HG03432 (cell line): ENCODE results near the gene KLHDC4.
"Not testable (repeated sequence)": the region's sequence is repeated elsewhere in the genome, so short reads cannot be mapped to it uniquely, and the experiment has no call there.

ENCODE experiments used
- ATAC-seq: cut with Tn5 transposase; IDR thresholded peaks from one replicate; pipeline ENCODE4 v1.9.1; 2021; ENCODE audit warnings: mild to moderate bottlenecking, moderate library complexity; ENCODE audit not compliant: unreplicated experiment

Gene KLHDC4

DNA sequence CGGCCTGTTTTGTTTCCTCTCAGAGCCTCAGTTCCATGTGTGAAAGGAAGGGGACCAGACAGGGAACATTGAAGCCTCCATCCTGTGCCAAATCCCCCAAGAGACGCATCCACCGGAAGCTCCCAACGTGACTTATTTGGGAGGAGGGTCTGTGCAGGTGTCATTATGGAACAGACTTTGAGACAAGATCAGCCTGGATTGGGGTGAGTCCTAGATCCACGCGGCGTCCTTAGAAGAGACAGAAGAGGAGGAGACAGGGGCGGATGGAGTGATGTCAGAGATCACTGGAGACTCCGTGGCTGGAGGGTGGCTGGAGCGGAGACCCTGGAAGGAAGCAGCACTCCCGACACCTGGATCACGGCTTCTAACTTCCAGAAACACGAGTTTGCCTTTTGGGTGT is 80.0 kb downstream of the KLHDC4 start:
- ATAC-seq = no peak

DNA sequence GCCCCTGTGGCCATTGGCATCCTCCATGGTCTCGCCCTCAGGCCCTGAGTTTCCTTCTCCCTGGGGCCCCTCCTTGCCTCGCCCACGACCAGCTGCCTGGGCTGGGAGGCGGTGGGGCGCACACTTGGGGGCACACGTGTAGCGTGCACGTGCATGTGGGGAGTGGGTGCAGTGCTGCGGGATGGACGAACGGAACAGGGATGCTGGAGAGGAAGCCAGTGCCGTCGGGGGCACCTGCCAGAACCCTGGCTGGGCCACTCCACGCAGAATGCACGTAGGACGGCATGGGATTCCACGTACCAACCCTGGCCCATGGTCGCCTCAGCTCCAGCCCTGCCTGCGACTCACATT is 80.4 kb downstream of the KLHDC4 start:
- ATAC-seq = no peak

DNA sequence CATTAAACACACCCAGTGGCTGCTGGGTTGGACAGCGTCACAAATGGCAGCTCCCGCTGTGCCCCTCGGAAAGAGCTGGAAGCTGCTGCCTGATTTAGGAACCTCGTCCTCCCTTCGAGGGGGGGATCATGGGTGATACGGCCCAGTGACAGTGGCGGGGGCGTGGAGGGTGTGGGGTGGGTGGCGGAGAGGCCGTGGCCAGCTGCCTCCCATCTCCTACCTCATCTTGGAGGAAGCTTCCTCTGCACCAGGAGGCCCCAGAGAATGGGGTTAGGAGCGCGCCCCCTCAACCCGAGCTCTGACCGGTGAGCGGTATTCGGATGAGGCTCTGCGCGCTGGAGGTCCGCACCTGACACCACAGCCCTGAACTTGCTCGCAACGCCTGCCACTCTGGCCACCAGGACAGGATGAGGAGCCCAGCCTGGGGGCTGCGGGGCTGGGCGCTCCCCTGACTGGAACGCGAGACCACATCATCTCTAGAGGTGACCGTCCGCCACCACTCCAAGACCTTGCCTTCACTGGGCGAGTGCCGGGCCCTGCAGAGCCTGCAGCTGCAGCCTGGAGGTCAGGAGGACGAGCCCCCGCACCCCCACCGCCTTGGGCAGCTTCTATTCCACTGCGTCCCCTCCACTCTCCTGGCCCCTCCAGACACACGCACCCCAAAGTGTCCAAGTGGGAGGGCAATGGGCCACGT is 80.9 kb downstream of the KLHDC4 start:
- no peak for ATAC-seq

DNA sequence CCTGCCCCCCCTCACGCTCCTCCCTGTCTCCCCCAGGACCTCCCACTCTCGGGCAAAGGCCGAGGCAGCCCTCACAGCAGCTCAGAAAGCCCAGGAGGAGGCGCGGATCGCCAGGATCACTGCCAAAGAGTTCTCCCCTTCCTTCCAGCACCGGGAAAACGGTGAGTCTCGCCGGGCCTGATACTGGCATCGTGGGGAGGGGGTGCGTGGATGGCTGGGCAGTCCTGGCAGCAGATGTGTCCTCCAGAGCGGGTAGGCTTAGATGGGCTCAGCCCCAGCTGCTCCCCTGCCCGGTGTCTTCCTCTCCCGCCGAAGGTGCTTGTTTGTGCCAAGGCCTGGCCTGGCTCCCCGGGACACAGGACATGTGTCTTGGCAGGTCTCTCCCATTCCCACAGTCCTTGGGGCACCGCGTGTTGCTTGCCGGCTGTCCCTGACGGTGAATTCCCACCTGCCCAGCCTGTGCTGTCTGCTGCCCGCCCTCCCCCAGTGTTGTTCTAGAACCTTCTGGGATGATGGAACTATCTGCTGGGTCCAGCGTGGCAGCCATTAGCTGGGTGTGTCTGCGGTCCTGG is 81.6 kb downstream of the KLHDC4 start:
- no peak for ATAC-seq

DNA sequence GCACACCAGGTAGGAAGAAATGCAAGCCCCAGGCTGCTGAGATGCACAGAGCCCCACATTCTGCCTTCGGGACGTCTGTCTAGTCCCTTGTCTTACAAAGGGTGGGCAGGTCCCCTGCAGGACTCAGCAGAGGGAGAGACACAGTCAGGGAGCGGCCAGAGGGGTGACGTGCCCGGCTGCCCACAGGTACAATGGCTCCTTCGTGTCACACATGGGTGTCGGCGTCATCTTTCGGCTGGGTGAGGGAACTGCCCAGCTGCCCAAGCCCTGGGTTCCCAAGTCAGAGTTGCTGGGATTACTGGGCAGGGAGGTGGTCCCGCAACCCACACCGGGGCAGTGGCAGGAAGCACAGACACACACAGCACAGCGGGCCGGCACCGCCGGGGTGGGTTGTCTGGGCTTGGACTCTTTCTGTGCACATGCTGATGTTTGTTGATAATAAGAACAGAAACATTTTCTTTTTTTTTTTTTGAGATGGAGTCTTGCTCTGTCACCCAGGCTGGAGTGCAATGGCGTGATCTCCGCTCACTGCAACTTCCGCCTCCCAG is 82.9 kb downstream of the KLHDC4 start:
- ATAC-seq = no peak

DNA sequence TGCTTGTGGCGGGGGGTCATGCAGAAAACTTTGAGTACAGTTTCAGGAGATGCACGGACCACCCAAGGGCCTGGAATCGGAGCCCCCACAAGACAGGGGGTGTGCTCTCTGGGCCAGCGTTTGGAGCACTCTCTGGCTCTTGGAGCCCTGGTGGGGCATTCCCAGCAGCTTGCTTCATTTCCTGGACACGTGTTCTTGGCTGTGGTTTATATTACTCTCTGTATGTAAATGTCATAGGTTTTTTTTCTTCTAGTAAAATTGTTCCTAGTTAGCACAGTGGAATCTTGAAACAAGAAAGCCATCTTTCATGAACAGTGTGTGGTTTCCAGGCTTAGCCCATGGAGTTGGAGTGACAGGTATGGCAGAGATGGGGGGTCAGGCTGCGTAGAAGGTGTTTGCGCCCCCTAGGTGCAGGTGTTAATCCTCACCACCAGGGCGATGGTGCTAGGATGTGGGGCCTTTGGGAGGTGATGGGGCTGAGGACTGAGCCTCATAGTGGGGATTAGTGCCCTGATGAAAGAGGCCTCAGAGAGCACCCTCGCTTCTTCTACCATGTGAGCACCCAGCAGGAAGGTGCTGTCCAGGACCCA is 83.7 kb downstream of the KLHDC4 start:
- ATAC-seq = no peak

DNA sequence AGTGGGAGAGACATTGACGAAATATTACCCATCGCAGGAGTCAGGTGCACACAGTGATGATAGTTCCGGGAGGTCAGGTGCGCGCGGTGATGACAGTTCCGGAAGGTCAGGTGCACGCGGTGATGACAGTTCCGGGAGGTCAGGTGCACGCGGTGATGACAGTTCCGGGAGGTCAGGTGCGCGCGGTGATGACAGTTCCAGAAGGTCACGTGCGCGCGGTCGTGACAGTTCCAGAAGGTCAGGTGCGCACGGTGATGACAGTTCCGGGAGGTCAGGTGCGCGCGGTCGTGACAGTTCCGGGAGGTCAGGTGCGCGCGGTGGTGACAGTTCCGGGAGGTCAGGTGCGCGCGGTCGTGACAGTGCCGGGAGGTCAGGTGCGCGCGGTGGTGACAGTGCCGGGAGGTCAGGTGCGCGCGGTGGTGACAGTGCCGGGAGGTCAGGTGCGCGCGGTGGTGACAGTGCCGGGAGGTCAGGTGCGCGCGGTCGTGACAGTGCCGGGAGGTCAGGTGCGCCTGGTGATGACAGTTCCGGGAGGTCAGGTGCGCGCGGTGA is 84.7 kb downstream of the KLHDC4 start:
- ATAC-seq = not testable (repeated sequence)

DNA sequence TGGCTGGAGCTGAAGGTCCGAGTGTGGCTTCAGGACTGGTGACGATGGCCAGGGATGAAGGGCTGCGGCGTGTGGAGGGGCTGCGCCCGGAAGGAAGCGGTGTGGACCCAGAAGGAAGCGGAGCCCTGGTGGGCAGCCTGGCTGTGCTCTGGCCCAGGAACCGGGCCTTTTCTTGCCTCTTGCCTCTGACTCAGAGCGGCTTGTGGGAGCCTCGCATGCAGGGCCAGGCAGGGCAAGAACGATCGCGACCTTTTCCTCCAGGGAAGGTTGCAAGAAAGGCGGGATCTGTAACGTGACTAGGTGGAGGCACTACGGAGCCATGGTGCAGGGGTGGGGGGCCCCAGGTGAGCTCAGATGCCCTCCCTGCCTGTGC is 85.5 kb downstream of the KLHDC4 start:
- no peak for ATAC-seq

DNA sequence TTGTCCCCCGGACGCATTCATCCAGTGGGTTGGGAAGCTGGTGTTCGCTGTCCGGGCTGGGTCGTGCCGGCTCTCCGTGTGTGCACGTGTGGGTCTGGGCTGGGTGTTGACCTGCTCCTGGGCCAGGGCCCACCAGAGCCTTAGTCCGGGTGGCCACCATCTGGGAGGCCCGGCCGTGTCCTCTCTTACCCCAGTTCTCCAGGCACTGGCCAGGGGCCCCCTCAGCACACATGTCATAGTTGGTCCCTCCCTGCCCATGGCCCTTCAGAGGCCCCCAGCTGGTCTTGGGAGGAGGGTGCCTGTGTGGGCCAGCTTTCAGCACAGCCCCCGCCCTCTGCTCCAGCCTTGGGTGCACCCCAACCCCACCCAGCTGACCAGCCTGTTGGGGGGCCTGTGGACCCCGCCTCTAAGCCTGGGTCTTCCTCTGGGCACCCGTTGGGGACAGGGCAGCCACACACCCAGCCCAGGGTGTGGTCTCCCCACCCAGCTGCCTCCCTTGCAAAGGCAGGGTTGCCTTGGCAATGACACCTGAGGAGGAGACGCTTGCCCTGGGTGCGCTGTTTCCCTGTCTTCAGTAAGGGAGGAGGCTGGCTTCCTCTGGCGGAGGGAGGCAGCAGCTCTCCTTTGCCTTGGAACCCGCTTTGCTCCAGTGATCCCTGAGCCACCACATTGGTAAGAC is 86.1 kb downstream of the KLHDC4 start:
- ATAC-seq = no peak

DNA sequence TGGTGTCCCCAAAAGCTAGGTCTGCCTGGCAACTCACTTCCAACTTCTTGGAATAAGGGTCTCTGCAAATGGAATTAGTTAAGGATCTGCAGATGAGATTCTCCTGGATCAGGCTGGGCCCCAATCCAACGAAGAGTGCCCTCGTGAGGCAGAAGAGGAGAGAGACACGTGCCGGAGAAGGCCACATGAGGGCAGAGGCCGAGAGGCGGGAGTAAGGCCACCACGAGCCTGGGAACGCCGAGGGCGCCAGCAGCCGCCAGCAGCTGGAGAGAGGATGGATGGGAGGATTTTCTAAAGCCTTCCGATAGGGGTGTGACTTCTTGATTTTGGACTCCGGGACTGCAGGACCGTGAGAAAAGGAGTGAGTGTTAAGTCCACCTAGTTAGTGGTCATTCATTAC is 87.2 kb downstream of the KLHDC4 start:
- no peak for ATAC-seq

DNA sequence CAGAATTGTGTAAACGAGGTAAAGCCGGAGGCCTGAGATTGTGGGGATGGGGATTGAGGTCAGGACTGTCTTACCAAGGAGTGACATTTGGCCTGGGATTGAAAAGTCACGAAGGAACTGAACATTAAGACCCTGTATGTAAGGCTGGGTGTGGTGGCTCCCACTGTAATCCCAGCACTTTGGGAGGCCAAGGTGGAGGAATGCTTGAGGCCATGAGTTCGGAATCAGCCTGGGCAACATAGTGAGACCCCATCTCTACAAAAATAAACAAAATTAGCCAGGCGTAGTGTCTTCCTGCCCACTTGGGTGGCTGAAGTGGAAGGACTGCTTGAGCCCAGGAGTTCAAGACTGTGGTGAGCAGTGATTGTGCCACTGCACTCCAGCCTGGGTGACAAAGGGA is 88.0 kb downstream of the KLHDC4 start:
- no peak for ATAC-seq

DNA sequence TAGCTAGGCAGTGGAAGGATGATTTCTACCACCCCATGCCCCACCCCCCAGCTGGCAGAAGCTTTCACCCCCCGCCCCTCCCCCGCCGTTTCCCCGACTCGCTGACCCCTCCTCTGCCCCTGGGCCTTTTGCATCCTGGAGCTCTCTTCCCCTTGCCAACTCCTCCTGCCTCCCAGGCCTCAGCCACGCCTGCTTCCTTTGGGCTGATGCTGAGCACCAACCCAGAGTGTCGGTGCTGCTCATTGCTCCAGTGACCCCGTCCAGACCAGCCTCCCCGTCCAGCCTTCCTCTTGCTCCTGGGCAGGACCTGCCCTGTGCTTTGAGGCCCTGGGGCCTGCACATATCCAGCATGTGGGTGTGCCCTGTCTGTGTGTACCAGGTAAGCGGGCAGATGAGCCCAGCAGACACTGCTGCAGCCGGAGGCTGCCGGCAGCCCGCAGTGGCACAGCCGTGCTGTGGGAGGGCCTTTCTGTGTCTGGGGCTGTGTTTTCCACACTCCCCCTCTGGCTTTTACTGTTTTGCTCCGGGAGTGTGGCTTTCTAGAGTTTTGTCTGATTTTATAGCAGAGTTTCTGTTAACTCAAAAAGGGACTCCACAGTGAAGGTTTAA is 90.6 kb downstream of the KLHDC4 start:
- no peak for ATAC-seq

DNA sequence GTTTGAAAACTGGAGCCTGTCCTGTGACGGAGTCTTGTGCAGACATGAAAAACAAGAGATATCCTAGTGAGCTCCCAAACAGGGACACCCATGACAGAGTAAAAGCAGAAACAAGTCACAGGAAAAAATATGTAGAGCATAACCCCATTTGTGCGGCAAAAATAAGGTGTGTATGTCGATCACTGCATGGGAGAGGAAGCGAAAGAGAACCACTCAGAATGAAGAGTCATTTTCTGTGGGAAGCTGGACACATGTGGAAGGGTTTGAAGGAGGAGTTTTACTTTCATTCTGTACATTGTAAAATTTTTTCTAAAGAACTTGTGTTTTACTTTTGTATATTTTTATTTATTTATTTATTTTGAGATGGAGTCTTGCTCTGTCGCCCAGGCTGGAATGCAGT is 91.4 kb downstream of the KLHDC4 start:
- no peak for ATAC-seq

DNA sequence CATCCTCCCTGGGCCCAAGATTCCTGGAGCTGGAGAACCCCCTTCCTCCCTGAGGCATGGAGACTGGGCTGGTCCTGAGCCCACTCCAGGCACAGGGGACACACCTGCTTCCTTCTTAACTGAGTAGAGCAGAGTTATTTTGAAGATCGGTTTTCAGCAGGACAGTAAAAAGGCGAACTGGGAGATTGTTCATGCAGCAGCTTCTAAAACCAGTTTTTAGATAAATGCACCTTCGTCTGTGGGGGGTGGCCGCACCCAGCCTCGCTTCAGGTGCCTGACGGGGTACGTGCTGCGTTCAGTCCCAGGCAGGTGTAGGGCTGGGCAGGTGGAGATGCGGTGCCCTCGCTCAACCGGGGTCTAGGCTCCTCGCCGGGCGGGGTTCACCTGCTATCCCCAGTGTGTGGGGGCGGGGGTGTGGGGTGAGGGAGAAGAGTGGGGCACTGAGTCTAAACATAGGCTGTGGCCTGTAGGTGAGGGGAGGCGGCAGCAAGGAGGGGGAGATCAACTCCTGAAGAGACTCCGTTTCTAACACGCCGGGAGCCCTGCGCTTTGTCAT is 94.0 kb downstream of the KLHDC4 start:
- ATAC-seq = no peak

DNA sequence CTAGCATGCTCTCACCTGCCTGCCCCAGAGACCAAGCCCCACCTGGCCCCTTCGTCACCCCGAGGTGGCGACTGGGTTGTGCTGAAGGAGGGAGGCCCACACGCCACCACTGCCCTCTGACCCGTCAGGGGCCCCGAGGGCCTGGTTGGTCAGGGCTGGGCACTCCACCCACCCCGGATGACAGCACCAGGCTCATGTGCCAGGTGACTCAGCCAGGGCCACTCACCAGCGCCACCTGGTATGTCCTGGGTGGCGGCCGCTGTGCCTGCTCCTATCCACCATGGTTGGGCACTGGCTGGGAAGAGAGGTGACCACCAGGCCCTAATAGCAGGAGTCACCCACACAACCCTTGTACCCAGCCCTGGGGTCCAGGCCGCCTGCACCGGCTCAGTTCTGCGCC is 94.6 kb downstream of the KLHDC4 start:
- ATAC-seq = no peak

DNA sequence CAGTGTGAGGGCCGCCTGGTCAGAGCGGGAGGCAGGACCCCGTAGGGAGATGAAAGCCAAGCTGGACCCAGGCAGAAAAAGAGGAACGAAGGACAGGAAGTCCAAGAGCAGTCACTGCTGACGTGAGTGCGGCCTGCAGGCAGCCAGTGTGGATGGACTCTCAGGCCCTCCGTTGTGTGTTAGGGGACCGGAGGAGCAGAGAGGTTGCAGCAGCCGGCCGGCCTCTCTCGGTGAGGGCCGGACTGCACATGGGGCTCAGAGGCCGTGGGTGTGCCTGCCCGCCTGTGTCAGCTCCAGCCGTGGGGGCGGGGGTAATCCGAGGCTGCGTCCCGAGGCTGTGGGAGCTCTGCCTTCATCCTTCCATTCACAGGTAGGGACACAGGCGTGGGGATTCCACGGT is 96.1 kb downstream of the KLHDC4 start:
- ATAC-seq = no peak

DNA sequence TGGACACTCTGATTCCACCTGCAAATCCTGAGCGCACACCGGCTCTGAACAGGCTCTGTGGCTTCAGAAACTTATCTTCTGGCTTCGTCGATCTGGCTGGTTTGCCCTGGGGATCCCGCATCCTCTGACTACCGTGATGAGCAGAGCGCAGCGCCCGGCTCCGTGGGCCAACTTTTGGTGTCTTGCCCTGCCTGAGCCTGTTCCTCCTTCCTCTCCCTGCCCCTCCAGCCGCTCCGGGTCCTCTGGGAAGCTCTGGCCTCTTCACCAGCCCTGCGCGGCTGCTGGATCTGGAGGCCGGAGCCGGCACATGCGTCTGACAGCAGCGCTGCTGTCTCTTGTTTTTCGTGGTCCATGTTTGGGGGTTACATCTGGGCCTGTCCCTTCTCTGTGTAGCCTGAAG is 97.8 kb downstream of the KLHDC4 start:
- no peak for ATAC-seq

DNA sequence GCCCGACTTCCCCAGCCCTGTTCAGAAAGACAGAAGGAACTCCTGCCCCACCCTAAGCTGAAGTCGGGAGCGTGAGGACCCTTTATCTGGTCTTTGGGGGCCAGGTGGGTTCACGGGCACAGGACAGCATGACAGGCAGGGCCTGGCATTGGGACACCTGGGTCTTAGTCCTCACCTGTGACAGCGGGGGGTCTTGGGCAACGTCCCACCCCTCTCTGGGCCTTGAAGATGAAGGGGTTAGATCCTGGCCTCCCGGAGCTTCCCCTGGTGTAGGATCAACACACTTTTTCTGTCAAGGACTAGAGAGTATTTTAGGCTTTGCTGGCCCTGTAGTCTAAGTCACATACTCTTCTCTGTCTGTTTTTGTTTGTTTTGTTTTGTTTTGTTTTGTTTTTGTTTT is 98.3 kb downstream of the KLHDC4 start:
- ATAC-seq = no peak

DNA sequence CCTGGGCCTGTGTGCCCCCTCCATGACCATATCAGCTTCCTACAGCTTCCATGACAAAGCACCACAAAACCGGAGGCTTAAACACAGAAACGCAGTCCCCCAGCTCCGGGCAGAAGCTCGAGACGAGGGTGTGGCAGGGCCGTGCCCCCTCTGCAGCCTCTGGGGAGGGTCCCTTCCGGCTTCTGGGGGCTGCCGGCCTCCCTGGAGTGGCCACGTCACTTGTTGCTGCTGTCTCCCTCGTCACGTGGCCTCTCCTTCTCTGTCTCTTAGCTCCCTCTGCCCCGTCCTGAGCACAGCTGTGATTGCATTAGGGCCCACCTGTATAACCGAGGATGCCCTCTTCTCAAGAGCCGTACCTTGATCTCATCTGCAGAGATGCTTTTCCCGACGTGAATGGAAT is 98.9 kb downstream of the KLHDC4 start:
- no peak for ATAC-seq

DNA sequence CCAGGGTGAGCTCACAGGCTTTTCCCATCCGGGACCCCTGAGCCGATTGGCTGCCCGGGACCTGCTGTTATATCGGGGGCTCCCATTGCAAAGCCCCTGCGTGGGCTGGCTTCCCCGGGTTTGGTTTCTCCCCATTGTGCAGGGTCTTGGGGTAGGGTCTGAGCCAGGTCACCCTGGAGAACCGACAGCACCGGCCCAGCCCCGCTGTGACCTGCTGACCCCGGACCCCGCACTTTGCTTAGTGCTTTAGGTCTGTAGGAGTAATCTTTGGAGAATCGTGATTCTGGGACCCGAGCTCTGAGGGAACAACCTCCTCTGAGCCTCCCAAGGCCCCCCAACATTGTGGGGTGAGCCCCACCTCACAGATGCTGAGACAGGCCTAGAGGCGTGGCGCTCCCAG is 100.6 kb downstream of the KLHDC4 start:
- ATAC-seq = no peak

DNA sequence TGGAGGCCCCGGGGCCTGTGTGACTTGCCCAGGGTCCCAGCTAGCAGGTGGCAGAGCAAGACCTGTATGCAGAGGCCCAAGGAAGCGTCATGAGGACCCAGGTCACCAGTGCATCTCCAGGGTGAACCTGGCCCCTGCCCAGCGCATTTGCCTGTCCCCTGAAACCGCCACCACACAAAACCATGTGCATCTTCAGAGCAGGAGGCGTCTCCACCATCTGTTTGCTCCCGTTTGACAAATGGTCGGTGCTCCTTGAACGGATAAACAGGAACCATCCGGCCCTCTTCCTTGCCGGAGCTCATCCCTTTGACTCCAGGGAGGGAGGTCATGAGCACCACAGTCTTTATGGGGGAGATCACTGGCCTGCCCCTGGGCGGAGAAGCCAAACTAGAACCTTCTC is 101.0 kb downstream of the KLHDC4 start:
- no peak for ATAC-seq
